ENCODE results near the gene LCP2.

Gene LCP2

DNA sequence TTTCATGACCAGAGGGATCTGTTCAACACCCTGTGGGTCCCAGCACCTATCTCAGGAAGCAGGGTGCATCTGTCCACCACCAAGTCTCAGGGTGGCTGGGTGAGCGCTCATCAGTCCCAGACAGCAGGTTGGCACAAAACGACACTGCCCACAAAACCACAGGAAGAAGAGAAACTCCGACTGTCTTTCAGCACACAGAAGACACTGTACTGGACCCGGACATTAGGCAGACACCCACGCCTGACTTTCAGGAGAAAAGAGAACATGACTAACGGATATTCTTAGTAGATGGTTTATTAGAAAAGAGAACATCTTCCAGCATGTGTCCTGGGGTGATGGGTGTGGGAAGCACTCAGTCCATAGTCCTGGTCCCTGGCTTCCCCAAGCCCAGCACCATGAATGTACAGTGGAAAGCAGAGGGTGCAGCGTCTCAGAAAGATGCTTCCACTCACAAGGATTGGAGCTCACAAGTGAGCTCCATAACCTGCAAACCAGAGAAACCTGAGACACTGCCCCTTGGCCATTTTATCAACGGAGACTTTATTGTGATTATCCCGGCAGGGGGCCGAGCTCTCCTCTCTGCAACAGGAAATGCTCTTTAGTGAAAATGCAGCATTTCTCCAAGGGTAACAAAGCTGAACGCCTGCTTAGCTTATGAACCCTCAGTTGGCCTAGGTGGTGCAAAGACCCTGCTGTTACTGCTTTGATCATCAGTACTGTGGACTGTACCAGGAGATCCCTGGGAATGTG is 35.8 kb upstream of the LCP2 start (continued):
- TF ChIP-seq PRDM6 (tag by site-specific recombination; IDR thresholded peaks at IDR 0.05), result 0 out of 2 replicates have a peak, but pooled peaks have one; percentile 17
- TF ChIP-seq ZNF558 (tag by site-specific recombination; IDR thresholded peaks at IDR 0.05), result no peak
- TF ChIP-seq ZNF391 (tag by site-specific recombination; IDR thresholded peaks at IDR 0.05; ENCODE audit: borderline replicate concordance, low read depth), result no peak
- TF ChIP-seq KLF10 (tag by site-specific recombination; IDR thresholded peaks at IDR 0.05), result no peak
- TF ChIP-seq, protein P1, sequence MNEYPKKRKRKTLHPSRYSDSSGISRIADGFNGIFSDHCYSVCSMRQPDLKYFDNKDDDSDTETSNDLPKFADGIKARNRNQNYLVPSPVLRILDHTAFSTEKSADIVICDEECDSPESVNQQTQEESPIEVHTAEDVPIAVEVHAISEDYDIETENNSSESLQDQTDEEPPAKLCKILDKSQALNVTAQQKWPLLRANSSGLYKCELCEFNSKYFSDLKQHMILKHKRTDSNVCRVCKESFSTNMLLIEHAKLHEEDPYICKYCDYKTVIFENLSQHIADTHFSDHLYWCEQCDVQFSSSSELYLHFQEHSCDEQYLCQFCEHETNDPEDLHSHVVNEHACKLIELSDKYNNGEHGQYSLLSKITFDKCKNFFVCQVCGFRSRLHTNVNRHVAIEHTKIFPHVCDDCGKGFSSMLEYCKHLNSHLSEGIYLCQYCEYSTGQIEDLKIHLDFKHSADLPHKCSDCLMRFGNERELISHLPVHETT (tag by site-specific recombination; IDR thresholded peaks at IDR 0.05), result no peak
- TF ChIP-seq OSR2 (tag by site-specific recombination; IDR thresholded peaks at IDR 0.05), result no peak
- no peak for TF ChIP-seq ZNF416 (tag by site-specific recombination; IDR thresholded peaks at IDR 0.05)
- TF ChIP-seq ZNF221 (tag by site-specific recombination; IDR thresholded peaks at IDR 0.05; ENCODE audit: borderline replicate concordance), result no peak
- TF ChIP-seq, protein P2, sequence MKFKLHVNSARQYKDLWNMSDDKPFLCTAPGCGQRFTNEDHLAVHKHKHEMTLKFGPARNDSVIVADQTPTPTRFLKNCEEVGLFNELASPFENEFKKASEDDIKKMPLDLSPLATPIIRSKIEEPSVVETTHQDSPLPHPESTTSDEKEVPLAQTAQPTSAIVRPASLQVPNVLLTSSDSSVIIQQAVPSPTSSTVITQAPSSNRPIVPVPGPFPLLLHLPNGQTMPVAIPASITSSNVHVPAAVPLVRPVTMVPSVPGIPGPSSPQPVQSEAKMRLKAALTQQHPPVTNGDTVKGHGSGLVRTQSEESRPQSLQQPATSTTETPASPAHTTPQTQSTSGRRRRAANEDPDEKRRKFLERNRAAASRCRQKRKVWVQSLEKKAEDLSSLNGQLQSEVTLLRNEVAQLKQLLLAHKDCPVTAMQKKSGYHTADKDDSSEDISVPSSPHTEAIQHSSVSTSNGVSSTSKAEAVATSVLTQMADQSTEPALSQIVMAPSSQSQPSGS (tag by site-specific recombination; IDR thresholded peaks at IDR 0.05; ENCODE audit: low read depth), result no peak
- TF ChIP-seq ZNF560 (tag by site-specific recombination; IDR thresholded peaks at IDR 0.05; ENCODE audit: borderline replicate concordance), result no peak
- no peak for TF ChIP-seq ZNF561 (tag by site-specific recombination; IDR thresholded peaks at IDR 0.05; ENCODE audit: borderline replicate concordance)
- TF ChIP-seq, protein P3, sequence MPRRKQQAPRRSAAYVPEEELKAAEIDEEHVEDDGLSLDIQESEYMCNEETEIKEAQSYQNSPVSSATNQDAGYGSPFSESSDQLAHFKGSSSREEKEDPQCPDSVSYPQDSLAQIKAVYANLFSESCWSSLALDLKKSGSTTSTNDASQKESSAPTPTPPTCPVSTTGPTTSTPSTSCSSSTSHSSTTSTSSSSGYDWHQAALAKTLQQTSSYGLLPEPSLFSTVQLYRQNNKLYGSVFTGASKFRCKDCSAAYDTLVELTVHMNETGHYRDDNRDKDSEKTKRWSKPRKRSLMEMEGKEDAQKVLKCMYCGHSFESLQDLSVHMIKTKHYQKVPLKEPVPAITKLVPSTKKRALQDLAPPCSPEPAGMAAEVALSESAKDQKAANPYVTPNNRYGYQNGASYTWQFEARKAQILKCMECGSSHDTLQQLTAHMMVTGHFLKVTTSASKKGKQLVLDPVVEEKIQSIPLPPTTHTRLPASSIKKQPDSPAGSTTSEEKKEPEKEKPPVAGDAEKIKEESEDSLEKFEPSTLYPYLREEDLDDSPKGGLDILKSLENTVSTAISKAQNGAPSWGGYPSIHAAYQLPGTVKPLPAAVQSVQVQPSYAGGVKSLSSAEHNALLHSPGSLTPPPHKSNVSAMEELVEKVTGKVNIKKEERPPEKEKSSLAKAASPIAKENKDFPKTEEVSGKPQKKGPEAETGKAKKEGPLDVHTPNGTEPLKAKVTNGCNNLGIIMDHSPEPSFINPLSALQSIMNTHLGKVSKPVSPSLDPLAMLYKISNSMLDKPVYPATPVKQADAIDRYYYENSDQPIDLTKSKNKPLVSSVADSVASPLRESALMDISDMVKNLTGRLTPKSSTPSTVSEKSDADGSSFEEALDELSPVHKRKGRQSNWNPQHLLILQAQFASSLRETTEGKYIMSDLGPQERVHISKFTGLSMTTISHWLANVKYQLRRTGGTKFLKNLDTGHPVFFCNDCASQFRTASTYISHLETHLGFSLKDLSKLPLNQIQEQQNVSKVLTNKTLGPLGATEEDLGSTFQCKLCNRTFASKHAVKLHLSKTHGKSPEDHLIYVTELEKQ (tag by site-specific recombination; IDR thresholded peaks at IDR 0.05; ENCODE audit: borderline replicate concordance), result no peak
- TF ChIP-seq TRIM28 (IDR thresholded peaks at IDR 0.05; ENCODE audit: borderline replicate concordance, low read length), result peak; percentile 55; the same call in 1 of the 2 replicates
- no peak for TF ChIP-seq ZNF530 (tag by site-specific recombination; IDR thresholded peaks at IDR 0.05; ENCODE audit: low read depth)
- TF ChIP-seq, protein P4, sequence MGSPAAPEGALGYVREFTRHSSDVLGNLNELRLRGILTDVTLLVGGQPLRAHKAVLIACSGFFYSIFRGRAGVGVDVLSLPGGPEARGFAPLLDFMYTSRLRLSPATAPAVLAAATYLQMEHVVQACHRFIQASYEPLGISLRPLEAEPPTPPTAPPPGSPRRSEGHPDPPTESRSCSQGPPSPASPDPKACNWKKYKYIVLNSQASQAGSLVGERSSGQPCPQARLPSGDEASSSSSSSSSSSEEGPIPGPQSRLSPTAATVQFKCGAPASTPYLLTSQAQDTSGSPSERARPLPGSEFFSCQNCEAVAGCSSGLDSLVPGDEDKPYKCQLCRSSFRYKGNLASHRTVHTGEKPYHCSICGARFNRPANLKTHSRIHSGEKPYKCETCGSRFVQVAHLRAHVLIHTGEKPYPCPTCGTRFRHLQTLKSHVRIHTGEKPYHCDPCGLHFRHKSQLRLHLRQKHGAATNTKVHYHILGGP (tag by site-specific recombination; IDR thresholded peaks at IDR 0.05), result no peak
- TF ChIP-seq KLF1 (tag by site-specific recombination; IDR thresholded peaks at IDR 0.05), result no peak
- TF ChIP-seq ZNF501 (tag by site-specific recombination; IDR thresholded peaks at IDR 0.05), result no peak
- TF ChIP-seq ZNF549 (tag by site-specific recombination; IDR thresholded peaks at IDR 0.05), result peak; percentile 74; the same call in 1 of the 2 replicates
- no peak for TF ChIP-seq RBAK (tag by site-specific recombination; IDR thresholded peaks at IDR 0.05)
- no peak for TF ChIP-seq MYNN (tag by site-specific recombination; IDR thresholded peaks at IDR 0.05; ENCODE audit: borderline replicate concordance)
- no peak for TF ChIP-seq ZNF23 (tag by site-specific recombination; IDR thresholded peaks at IDR 0.05; ENCODE audit: borderline replicate concordance)
- 0 out of 2 replicates have a peak, but pooled peaks have one; percentile 7 for TF ChIP-seq ZNF335 (tag by site-specific recombination; conservative IDR thresholded peaks at IDR 0.05)
- TF ChIP-seq, protein P5, sequence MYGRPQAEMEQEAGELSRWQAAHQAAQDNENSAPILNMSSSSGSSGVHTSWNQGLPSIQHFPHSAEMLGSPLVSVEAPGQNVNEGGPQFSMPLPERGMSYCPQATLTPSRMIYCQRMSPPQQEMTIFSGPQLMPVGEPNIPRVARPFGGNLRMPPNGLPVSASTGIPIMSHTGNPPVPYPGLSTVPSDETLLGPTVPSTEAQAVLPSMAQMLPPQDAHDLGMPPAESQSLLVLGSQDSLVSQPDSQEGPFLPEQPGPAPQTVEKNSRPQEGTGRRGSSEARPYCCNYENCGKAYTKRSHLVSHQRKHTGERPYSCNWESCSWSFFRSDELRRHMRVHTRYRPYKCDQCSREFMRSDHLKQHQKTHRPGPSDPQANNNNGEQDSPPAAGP (tag by site-specific recombination; IDR thresholded peaks at IDR 0.05), result no peak
- no peak for TF ChIP-seq ZNF202 (tag by site-specific recombination; IDR thresholded peaks at IDR 0.05; ENCODE audit: borderline replicate concordance)
- TF ChIP-seq ZFP41 (tag by site-specific recombination; IDR thresholded peaks at IDR 0.05; ENCODE audit: borderline replicate concordance), result no peak
- peak; percentile 70 for TF ChIP-seq ZIC2 (tag by site-specific recombination; IDR thresholded peaks at IDR 0.05)
- TF ChIP-seq, protein P6, sequence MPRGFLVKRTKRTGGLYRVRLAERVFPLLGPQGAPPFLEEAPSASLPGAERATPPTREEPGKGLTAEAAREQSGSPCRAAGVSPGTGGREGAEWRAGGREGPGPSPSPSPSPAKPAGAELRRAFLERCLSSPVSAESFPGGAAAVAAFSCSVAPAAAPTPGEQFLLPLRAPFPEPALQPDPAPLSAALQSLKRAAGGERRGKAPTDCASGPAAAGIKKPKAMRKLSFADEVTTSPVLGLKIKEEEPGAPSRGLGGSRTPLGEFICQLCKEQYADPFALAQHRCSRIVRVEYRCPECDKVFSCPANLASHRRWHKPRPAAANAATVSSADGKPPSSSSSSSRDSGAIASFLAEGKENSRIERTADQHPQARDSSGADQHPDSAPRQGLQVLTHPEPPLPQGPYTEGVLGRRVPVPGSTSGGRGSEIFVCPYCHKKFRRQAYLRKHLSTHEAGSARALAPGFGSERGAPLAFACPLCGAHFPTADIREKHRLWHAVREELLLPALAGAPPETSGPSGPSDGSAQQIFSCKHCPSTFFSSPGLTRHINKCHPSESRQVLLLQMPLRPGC (tag by site-specific recombination; IDR thresholded peaks at IDR 0.05), result no peak
